ENCODE measurements around the gene CASK.

DNA sequence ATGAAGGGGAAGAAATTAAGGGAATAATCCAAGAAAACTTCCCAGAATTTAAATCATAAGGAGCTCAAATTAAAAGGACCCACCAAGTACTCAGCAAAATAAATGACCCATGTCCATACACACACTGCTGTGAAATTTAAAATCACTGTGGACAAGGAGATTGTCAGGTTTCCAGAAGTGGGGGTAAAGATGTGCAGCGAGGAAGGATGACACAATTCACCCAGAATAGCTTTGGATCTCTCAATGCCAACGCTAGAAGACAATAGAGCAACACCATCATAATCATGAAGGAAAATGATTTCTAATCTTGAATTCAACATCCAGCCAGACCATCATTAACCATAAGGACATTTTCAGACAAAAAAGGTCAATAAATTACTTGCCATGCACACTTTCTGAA lies 65.7 kb downstream of the CASK start:
- no peak for TF ChIP-seq FOXA1 (IDR thresholded peaks at IDR 0.05)
- no peak for TF ChIP-seq SUZ12 (IDR thresholded peaks at IDR 0.05)
- TF ChIP-seq BHLHE40 (IDR thresholded peaks at IDR 0.05; ENCODE audit: borderline replicate concordance): no peak
- TF ChIP-seq NFRKB (IDR thresholded peaks at IDR 0.05): no peak
- no peak for TF ChIP-seq ZNF384 (IDR thresholded peaks at IDR 0.05)
